GM23338 (cell line): Measurements from ENCODE around the gene LIN7A. TPM values are rescaled to one million over a fixed set of nuclear protein-coding genes. Genes with fewer than 3 reads are reported as not detected.

Experiments used
- ATAC-seq: fragments of 200-7000 bp; cut with Tn5 transposase; 3 replicates; pipeline ENCODE4 v1.9.1; 2020
- DNase-seq: peaks from one replicate; pipeline ENCODE4 v3.0.0-alpha.2; 2015; ENCODE audit warnings: low spot score
- H2AFZ ChIP-seq: fragments of 200-600 bp; sonication (generic); 2 replicates; pipeline ENCODE4 v1.8.0; 2016; ENCODE audit warnings: antibody characterized with exemption, mild to moderate bottlenecking, moderate library complexity
- H3F3A ChIP-seq: fragments of 200-600 bp; sonication (generic); replicated peaks from 2 replicates; pipeline ENCODE4 v1.8.0; 2017; ENCODE audit warnings: antibody characterized with exemption, mixed run types, low read depth
- H3K27ac ChIP-seq: fragments of 200-600 bp; sonication (generic); 2 replicates; pipeline ENCODE4 v1.6.1; 2016; ENCODE audit warnings: low read depth
- H3K27me3 ChIP-seq: fragments of 200-600 bp; sonication (generic); 2 replicates; pipeline ENCODE4 v1.8.0; 2016; ENCODE audit warnings: mild to moderate bottlenecking, mixed run types, moderate library complexity; ENCODE audit not compliant: insufficient read depth
- H3K36me3 ChIP-seq: fragments of 200-600 bp; sonication (generic); 2 replicates; pipeline ENCODE4 v1.8.0; 2016; ENCODE audit warnings: mild to moderate bottlenecking; ENCODE audit not compliant: insufficient read depth
- H3K4me1 ChIP-seq: fragments of 200-600 bp; sonication (generic); 2 replicates; pipeline ENCODE4 v1.8.0; 2016; ENCODE audit warnings: mild to moderate bottlenecking, moderate library complexity; ENCODE audit not compliant: insufficient read depth
- H3K4me2 ChIP-seq: fragments of 200-600 bp; sonication (generic); 2 replicates; pipeline ENCODE4 v1.7.1; 2017; ENCODE audit warnings: mixed run types
- H3K4me3 ChIP-seq: fragments of 200-600 bp; sonication (generic); 2 replicates; pipeline ENCODE4 v1.6.1; 2016; ENCODE audit warnings: mixed run types
- H3K79me2 ChIP-seq: fragments of 200-600 bp; sonication (generic); replicated peaks from 2 replicates; pipeline ENCODE4 v1.8.0; 2017; ENCODE audit warnings: mild to moderate bottlenecking; ENCODE audit not compliant: insufficient read depth
- H3K9me2 ChIP-seq: fragments of 200-600 bp; sonication (generic); 2 replicates; pipeline ENCODE4 v1.8.0; 2017; ENCODE audit not compliant: insufficient read depth
- H4K20me1 ChIP-seq: fragments of 200-600 bp; sonication (generic); replicated peaks from 2 replicates; pipeline ENCODE4 v1.8.0; 2017; ENCODE audit warnings: mild to moderate bottlenecking; ENCODE audit not compliant: insufficient read depth
- H3K27ac Mint-ChIP-seq: 2 replicates; pipeline ENCODE4 v1.8.0; 2020; ENCODE audit warnings: inconsistent platforms, mild to moderate bottlenecking, moderate library complexity, mixed read lengths
- H3K27me3 Mint-ChIP-seq: 3 replicates; pipeline ENCODE4 v1.8.0; 2022; ENCODE audit warnings: low read depth, mild to moderate bottlenecking, moderate library complexity, mixed read lengths, inconsistent platforms; ENCODE audit not compliant: insufficient read depth, poor library complexity
- H3K36me3 Mint-ChIP-seq: 3 replicates; pipeline ENCODE4 v1.8.0; 2021; ENCODE audit warnings: low read depth, mild to moderate bottlenecking, inconsistent platforms, moderate library complexity, mixed read lengths
- H3K4me1 Mint-ChIP-seq: 3 replicates; pipeline ENCODE4 v1.8.0; 2020; ENCODE audit warnings: mild to moderate bottlenecking, inconsistent platforms, mixed read lengths
- H3K4me3 Mint-ChIP-seq: 3 replicates; pipeline ENCODE4 v1.8.0; 2021; ENCODE audit warnings: moderate library complexity, mild to moderate bottlenecking, inconsistent platforms, mixed read lengths
- H3K9me3 Mint-ChIP-seq: 3 replicates; pipeline ENCODE4 v1.8.0; 2020; ENCODE audit warnings: moderate library complexity, mild to moderate bottlenecking, inconsistent platforms, mixed read lengths
- CREB1 ChIP-seq: fragments of 250-450 bp; sonication (Bioruptor Pico); IDR thresholded peaks from 2 replicates; pipeline ENCODE4 v1.5.0; 2020; ENCODE audit warnings: low read depth, mild to moderate bottlenecking, moderate library complexity
- CTCF ChIP-seq, 2 experiments: fragments of 200-600 bp in 1 of 2; sonication (generic) in 1 of 2; conservative IDR thresholded peaks; 2 replicates each; pipeline versions ENCODE4 v1.5.1 to v1.6.1; 2016 to 2017; ENCODE audit warnings: antibody characterized with exemption in 2 of 2, low read depth in 2 of 2, mild to moderate bottlenecking in 2 of 2, moderate library complexity in 1 of 2
- EZH2phosphoT487 ChIP-seq: fragments of 200-600 bp; sonication (generic); IDR thresholded peaks from one replicate; pipeline ENCODE4 v1.8.1; 2018; ENCODE audit warnings: antibody characterized with exemption; ENCODE audit not compliant: unreplicated experiment
- NANOG ChIP-seq: IDR thresholded peaks from 2 replicates; pipeline ENCODE4 v1.6.1; 2016; ENCODE audit warnings: antibody characterized with exemption, borderline replicate concordance
- POLR2AphosphoS5 ChIP-seq: IDR thresholded peaks from 2 replicates; pipeline ENCODE4 v1.6.1; 2016; ENCODE audit warnings: antibody characterized with exemption, low read depth
- REST ChIP-seq: IDR thresholded peaks from one replicate; pipeline ENCODE4 v1.6.1; 2018; ENCODE audit warnings: antibody characterized with exemption; ENCODE audit not compliant: unreplicated experiment
- ZNF114 ChIP-seq: fragments of 250-450 bp; sonication (Bioruptor Pico); IDR thresholded peaks from 2 replicates; pipeline ENCODE4 v1.5.0; 2020; ENCODE audit warnings: mild to moderate bottlenecking, moderate library complexity
- ZNF462 ChIP-seq: fragments of 250-450 bp; sonication (Bioruptor Pico); IDR thresholded peaks from 2 replicates; pipeline ENCODE4 v1.5.0; 2020; ENCODE audit warnings: mild to moderate bottlenecking, moderate library complexity
- polyA plus RNA-seq: library from polyadenylated mRNA; unstranded; fragments of >200 nt; fragmentation: Nextera tagmentation; extraction: Ambion mirVana; gene quantifications from 2 replicates; pipeline ENCODE4 v1.2.1, GENCODE V29; 2016
- total RNA-seq: library from RNA; depleted of rRNA; stranded (reverse); fragments of >200 nt; shearing (Covaris generic); gene quantifications from 2 replicates; pipeline ENCODE4 v1.2.3, GENCODE V29; 2014

LIN7A gene
- total and polyA plus RNA-seq, 2 experiments from 2014 or later, result 5.7 to 6.5 TPM

GRCh38 chr12:80776706-80777105, 161.0 kb downstream of the LIN7A start:
- no peak overlapping the region; the same call in 1 of the 2 replicates for H3K27ac Mint-ChIP-seq
- H3K4me3 Mint-ChIP-seq, result no peak overlapping the region
- Histone ChIP-seq H3K9me2 (0 out of 2 replicates have a peak, but pooled peaks cover 3% of the 10 kb centered on the region), H3K4me1 (peaks cover 21% of the 10 kb centered on the region), H3K36me3 (no peaks in the 10 kb centered on the region), H3K79me2 (no peaks in the 10 kb centered on the region), H3F3A (no peaks in the 10 kb centered on the region), H3K4me2 (no peak overlapping the region), H3K27me3 (no peaks in the 10 kb centered on the region), H4K20me1 (no peaks in the 10 kb centered on the region), H2AFZ (no peak overlapping the region), H3K27ac (no peak overlapping the region), H3K4me3 (no peak overlapping the region)
- TF ChIP-seq REST (no peak), NANOG (no peak), CREB1 (CRISPR knock-in tag) (no peak), ZNF462 (no peak), CTCF (conservative IDR thresholded peaks at IDR 0.05; ENCODE audit: low read depth in 2 of 2) (no peak), EZH2phosphoT487 (no peak), POLR2AphosphoS5 (no peak), ZNF114 (CRISPR knock-in tag) (no peak)
- H3K27me3 Mint-ChIP-seq, result no peaks in the 10 kb centered on the region
- no peak for DNase-seq
- no peak for ATAC-seq
- peaks cover 19% of the 10 kb centered on the region; the same call in 2 of the 3 replicates for H3K36me3 Mint-ChIP-seq
- peaks cover 17% of the 10 kb centered on the region; the same call in 2 of the 3 replicates for H3K9me3 Mint-ChIP-seq
- H3K4me1 Mint-ChIP-seq, result peaks cover 18% of the 10 kb centered on the region
